22Rv1 (cell line): ENCODE results near the gene SARDH.

ENCODE experiments used
- H3K27ac ChIP-seq: fragments of 450-650 bp; 2 replicates; pipeline ENCODE4 v1.5.1; 2017
- CTCF ChIP-seq: fragments of 450-650 bp; IDR thresholded peaks from 2 replicates; pipeline ENCODE4 v1.5.1; 2017; ENCODE audit warnings: mild to moderate bottlenecking
- ZFX ChIP-seq: fragments of 450-650 bp; IDR thresholded peaks from 2 replicates; pipeline ENCODE4 v1.6.1; 2017; ENCODE audit warnings: antibody characterized with exemption, borderline replicate concordance

Gene SARDH

GRCh38 chr9:133729617-133730281 is 8.4 kb downstream of the SARDH start:
- no peak overlapping the region for H3K27ac ChIP-seq
- no peak for TF ChIP-seq ZFX
- no peak for TF ChIP-seq CTCF

GRCh38 chr9:133728856-133729616 is 9.1 kb downstream of the SARDH start:
- TF ChIP-seq ZFX (no peak), CTCF (no peak)
- no peak overlapping the region for H3K27ac ChIP-seq

GRCh38 chr9:133727876-133728441 is 10.2 kb downstream of the SARDH start:
- no peak for TF ChIP-seq ZFX
- no peak for TF ChIP-seq CTCF
- no peak overlapping the region for H3K27ac ChIP-seq

- TF ChIP-seq CTCF: no peak
- TF ChIP-seq ZFX: no peak
- H3K27ac ChIP-seq: no peak overlapping the region
Observed at GRCh38 chr9:133727277-133727875, 10.8 kb downstream of the SARDH start.

- no peak overlapping the region for H3K27ac ChIP-seq
- TF ChIP-seq ZFX: no peak
- TF ChIP-seq CTCF: peak; percentile 41
Observed at GRCh38 chr9:133726401-133727276, 11.5 kb downstream of the SARDH start.

GRCh38 chr9:133725886-133726285 is 12.3 kb downstream of the SARDH start:
- TF ChIP-seq ZFX (no peak), CTCF (no peak)
- H3K27ac ChIP-seq: no peak overlapping the region
